Mucosa of gallbladder (tissue), 1 donor: ENCODE data around the gene OR1D5. TPM values are rescaled to one million over a fixed set of nuclear protein-coding genes. Genes with fewer than 3 reads are reported as not detected.
"Not testable (repeated sequence)": the region's sequence is repeated elsewhere in the genome, so short reads cannot be mapped to it uniquely, and the experiment has no call there.

Source experiments
- DNase-seq: peaks from one replicate; pipeline ENCODE4 v3.0.0-alpha.2; 2020; ENCODE audit warnings: low spot score
- total RNA-seq: library from RNA; stranded (reverse); gene quantifications from one replicate; pipeline ENCODE4 v1.2.1, GENCODE V29; 2021
- donor health status: DM: no; HTN: no; CAD: no.

The OR1D5 gene
- total RNA-seq, result not detected

- DNase-seq, result not testable (repeated sequence)
Measured at GRCh38 chr17:3063507-3063906, at the start of gene OR1D5. TSS of gene OR1D5 (minus strand) at chr17:3063607. CDS start at chr17:3063607, 0 bp downstream.

- no peak for DNase-seq
Measured at GRCh38 chr17:3104322-3104721, 40.9 kb upstream of the OR1D5 start, which contains the start of gene OR1D2. TSS of gene OR1D2 (minus strand) at chr17:3104422. CDS start at chr17:3092996, 11,426 bp downstream.

GRCh38 chr17:3073850-3074249, 10.4 kb upstream of the OR1D5 start:
- not testable (repeated sequence) for DNase-seq

GRCh38 chr17:3065192-3065591, 1.8 kb upstream of the OR1D5 start:
- DNase-seq, result not testable (repeated sequence)

- not testable (repeated sequence) for DNase-seq
Measured at GRCh38 chr17:3062824-3063377, 506 bp downstream of the OR1D5 start.

- not testable (repeated sequence) for DNase-seq
Measured at GRCh38 chr17:3054868-3055267, 8.5 kb downstream of the OR1D5 start.

GRCh38 chr17:3049705-3050295, 13.6 kb downstream of the OR1D5 start:
- DNase-seq, result no peak

- DNase-seq, result peak; percentile 98
Measured at GRCh38 chr17:3048727-3049471, 14.5 kb downstream of the OR1D5 start.

- DNase-seq, result no peak
Measured at GRCh38 chr17:3046753-3047152, 16.7 kb downstream of the OR1D5 start.

GRCh38 chr17:3043737-3044365, 19.6 kb downstream of the OR1D5 start:
- DNase-seq, result no peak

GRCh38 chr17:3040882-3041281, 22.5 kb downstream of the OR1D5 start:
- DNase-seq, result no peak

- DNase-seq, result no peak
Measured at GRCh38 chr17:3039736-3040135, 23.7 kb downstream of the OR1D5 start.

- no peak for DNase-seq
Measured at GRCh38 chr17:3038941-3039340, 24.5 kb downstream of the OR1D5 start.

- no peak for DNase-seq
Measured at GRCh38 chr17:3037259-3037658, 26.1 kb downstream of the OR1D5 start.

- DNase-seq, result no peak
Measured at GRCh38 chr17:3036800-3037199, 26.6 kb downstream of the OR1D5 start.

- DNase-seq, result no peak
Measured at GRCh38 chr17:3035968-3036280, 27.5 kb downstream of the OR1D5 start.

GRCh38 chr17:3035256-3035967, 28.0 kb downstream of the OR1D5 start:
- no peak for DNase-seq

GRCh38 chr17:3034578-3034920, 28.9 kb downstream of the OR1D5 start:
- DNase-seq, result no peak

GRCh38 chr17:3033741-3034577, 29.4 kb downstream of the OR1D5 start:
- DNase-seq, result no peak

GRCh38 chr17:3033248-3033640, 30.2 kb downstream of the OR1D5 start:
- DNase-seq, result no peak
